Measurements from ENCODE around the gene ARMH4.

DNA sequence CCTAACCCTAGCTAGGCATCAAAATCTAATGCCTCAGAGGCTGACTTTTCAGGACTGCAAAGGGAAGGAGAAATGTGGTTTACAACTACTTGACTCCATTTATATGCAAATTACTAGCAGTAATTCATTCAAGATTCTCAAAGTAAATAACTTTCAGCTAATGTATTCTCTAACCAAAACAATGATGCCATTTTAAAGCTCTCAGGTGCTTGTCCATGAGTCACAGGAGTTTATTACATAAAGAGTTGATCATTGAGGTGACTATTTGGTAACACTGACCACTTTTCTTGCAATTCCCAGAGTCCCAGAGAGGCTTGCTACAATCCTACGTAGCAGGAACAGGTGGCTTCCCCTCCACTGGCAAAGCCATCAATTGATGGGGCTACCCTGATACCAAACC lies 177.1 kb downstream of the ARMH4 start:
- TF ChIP-seq, protein P1, sequence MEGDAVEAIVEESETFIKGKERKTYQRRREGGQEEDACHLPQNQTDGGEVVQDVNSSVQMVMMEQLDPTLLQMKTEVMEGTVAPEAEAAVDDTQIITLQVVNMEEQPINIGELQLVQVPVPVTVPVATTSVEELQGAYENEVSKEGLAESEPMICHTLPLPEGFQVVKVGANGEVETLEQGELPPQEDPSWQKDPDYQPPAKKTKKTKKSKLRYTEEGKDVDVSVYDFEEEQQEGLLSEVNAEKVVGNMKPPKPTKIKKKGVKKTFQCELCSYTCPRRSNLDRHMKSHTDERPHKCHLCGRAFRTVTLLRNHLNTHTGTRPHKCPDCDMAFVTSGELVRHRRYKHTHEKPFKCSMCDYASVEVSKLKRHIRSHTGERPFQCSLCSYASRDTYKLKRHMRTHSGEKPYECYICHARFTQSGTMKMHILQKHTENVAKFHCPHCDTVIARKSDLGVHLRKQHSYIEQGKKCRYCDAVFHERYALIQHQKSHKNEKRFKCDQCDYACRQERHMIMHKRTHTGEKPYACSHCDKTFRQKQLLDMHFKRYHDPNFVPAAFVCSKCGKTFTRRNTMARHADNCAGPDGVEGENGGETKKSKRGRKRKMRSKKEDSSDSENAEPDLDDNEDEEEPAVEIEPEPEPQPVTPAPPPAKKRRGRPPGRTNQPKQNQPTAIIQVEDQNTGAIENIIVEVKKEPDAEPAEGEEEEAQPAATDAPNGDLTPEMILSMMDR (IDR thresholded peaks at IDR 0.05) = no peak
- no peak for TF ChIP-seq POLR2A (IDR thresholded peaks at IDR 0.05)
